Testis (tissue), 3 donors: ENCODE results near the gene UFC1. TPM values are rescaled to one million over a fixed set of nuclear protein-coding genes. Genes with fewer than 3 reads are reported as not detected.

Experiments
- DNase-seq: peaks from one replicate; pipeline ENCODE4 v3.0.0-alpha.2; 2019
- H3K27ac ChIP-seq, 2 donors: fragments of 200-600 bp; sonication (generic); one replicate each; pipeline ENCODE4 v1.5.1; 2019
- H3K27me3 ChIP-seq: fragments of 200-600 bp; sonication (generic); one replicate; pipeline ENCODE4 v1.5.1; 2019
- H3K36me3 ChIP-seq: fragments of 200-600 bp; sonication (generic); one replicate; pipeline ENCODE4 v1.5.1; 2017; ENCODE audit warnings: low read depth; ENCODE audit errors: missing control alignments
- H3K4me1 ChIP-seq: fragments of 200-600 bp; sonication (generic); one replicate; pipeline ENCODE4 v1.5.1; 2019
- H3K4me3 ChIP-seq, 2 donors: fragments of 200-600 bp; sonication (generic); one replicate each; pipeline ENCODE4 v1.5.1; 2017 to 2019
- H3K9me3 ChIP-seq: fragments of 200-600 bp; sonication (generic); one replicate; pipeline ENCODE4 v1.5.1; 2017
- POLR2A ChIP-seq: fragments of 450-650 bp; IDR thresholded peaks from one replicate; pipeline ENCODE4 v1.6.1; 2017; ENCODE audit warnings: antibody characterized with exemption, mild to moderate bottlenecking, moderate library complexity
- WGBS, 2 donors: methylation state at CpG; one replicate each; pipeline ENCODE4 v1.1.5; 2018; 5-methylcytosine and 5-hydroxymethylcytosine counted together
- intact Hi-C: fragments of 100-400 bp; cut with DNase I; formaldehyde crosslinking; loops from one replicate; pipeline ENCODE4 v1.15.1; 2023; ENCODE audit warnings: low total_unique reads
- polyA plus RNA-seq: library from polyadenylated mRNA; stranded (reverse); fragments of 350-450 nt; fragmentation: Illumina TruSeq; extraction: RNeasy Lipid Tissue Mini Kit (QIAGEN cat#74804); gene quantifications from one replicate; pipeline ENCODE4 v1.2.3, GENCODE V29; 2014; ENCODE audit warnings: low read depth, low replicate concordance; ENCODE audit not compliant: insufficient read depth
- total RNA-seq, 2 donors: library from RNA; depleted of rRNA; stranded (reverse); fragments of >200 nt; gene quantifications; one replicate each; pipeline ENCODE4 v1.2.3, GENCODE V29; 2016
- TF ChIP-seq, protein P1 (sequence below), 3 experiments: fragments of 450-650 bp in 2 of 3; fragments of 200-600 bp in 1 of 3; sonication (generic) in 1 of 3; IDR thresholded peaks; one replicate each; pipeline ENCODE4 v1.5.1; 2016 to 2019; ENCODE audit warnings: antibody characterized with exemption in 3 of 3, mild to moderate bottlenecking in 2 of 3, moderate library complexity in 1 of 3

The UFC1 gene
- total and polyA plus RNA-seq, 3 donors from 2014 or later, result 36.9 to 129 (median 68.3) TPM

DNA sequence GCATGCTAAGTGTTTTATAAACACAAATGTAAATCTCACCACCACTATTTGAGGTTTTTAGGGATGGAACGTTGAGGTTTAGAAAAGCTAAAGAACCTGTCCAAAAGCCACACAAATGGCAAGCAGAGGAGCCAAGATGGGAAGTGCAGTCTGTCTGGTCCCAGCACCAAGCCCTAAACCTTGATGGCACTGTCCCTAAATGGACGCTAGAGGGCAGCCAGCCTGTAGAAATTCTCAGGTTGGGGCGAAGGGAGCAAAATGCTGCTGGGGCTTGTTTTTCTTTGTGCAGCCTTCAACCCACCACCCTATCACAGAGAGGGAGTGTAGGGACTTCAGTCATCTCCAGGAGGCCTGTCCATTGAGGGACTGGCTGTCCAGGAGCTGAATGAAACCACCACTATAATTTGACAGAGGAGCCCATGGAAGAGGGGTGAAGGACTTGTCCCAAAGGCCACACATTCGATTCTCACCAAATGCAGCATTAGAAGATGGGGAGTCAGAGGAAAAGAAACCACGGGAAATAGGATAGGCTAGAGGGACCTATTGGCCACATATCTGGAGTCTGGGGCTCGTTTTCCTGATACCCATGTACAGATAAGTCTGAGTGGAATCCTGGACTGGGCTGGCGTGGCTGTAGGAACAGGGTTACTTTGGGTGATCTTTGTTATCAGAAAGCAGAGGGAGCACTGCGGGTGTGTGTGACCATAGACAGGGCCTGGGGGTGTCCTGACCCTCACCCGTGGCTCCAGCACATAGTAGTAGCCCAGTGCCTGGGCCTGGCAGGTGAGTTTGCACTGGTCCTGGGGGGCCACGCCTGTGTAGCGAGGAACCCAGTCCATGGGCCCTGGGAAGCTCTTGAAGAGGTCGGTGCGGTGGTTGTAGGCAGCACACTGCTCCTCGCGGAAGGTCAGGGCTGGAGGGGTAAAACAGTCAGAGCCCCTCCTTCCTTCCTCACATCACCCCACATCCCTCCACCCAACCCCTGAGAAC lies 39.0 kb downstream of the UFC1 start:
- Histone ChIP-seq H3K36me3 (no peaks in the 10 kb centered on the region), H3K27me3 (no peaks in the 10 kb centered on the region), H3K4me3 (no peak overlapping the region), H3K9me3 (no peaks in the 10 kb centered on the region), H3K27ac (no peak overlapping the region), H3K4me1 (peaks cover 18% of the 10 kb centered on the region)
- DNase-seq, result peak; percentile 77
- TF ChIP-seq POLR2A, result no peak
- TF ChIP-seq, protein P1, sequence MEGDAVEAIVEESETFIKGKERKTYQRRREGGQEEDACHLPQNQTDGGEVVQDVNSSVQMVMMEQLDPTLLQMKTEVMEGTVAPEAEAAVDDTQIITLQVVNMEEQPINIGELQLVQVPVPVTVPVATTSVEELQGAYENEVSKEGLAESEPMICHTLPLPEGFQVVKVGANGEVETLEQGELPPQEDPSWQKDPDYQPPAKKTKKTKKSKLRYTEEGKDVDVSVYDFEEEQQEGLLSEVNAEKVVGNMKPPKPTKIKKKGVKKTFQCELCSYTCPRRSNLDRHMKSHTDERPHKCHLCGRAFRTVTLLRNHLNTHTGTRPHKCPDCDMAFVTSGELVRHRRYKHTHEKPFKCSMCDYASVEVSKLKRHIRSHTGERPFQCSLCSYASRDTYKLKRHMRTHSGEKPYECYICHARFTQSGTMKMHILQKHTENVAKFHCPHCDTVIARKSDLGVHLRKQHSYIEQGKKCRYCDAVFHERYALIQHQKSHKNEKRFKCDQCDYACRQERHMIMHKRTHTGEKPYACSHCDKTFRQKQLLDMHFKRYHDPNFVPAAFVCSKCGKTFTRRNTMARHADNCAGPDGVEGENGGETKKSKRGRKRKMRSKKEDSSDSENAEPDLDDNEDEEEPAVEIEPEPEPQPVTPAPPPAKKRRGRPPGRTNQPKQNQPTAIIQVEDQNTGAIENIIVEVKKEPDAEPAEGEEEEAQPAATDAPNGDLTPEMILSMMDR (IDR thresholded peaks at IDR 0.05), result peak; percentile 70 to 76 (median 70)
- intact Hi-C loops, result no loop called here
- WGBS, 2 donors, result 58 to 59% methylated on average over 15 of the region's 15 CpGs

DNA sequence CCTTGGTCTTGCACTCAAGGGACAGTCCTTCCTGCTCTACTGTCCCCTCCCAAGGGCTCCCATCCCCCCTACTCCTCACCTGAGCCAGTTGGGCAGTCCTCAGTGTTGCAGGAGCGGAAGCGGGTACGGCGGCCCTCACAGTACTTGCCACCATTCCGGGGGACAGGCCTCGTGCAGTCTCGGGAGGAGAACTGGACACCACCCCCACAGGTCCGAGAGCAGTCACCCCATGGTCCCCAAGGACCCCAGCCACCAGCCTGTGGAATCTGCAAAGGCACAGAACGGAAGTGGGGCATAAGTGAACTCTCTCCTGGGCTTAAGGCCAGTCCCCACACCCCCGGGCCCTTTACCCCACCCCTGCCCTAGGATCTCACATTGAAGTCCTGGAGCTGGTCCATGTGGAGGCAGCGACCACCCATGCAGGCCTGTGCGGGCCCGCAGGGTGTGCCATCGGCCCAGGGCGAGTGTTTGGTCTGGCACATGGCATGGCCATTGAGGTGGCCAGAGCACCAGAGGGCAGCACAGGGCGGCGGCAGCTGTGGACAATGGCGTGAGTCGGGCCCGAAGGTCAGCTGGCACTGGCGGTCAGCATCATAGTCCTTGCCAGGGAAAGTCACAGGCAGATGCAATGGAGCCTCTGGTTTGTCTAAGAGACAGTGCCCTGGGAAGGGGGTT lies 39.9 kb downstream of the UFC1 start:
- Histone ChIP-seq H3K4me1 (peaks cover 27% of the 10 kb centered on the region), H3K27ac (no peak overlapping the region), H3K27me3 (no peaks in the 10 kb centered on the region), H3K4me3 (no peak overlapping the region), H3K9me3 (no peaks in the 10 kb centered on the region), H3K36me3 (no peaks in the 10 kb centered on the region)
- no peak for TF ChIP-seq POLR2A
- TF ChIP-seq, protein P1 (IDR thresholded peaks at IDR 0.05), result peak in 1 of 3 experiments; percentile 22
- 41 to 73% methylated on average over 7 to 21 of the region's 21 CpGs for WGBS, 2 donors
- DNase-seq, result peak; percentile 75
- intact Hi-C loops, result no loop called here

DNA sequence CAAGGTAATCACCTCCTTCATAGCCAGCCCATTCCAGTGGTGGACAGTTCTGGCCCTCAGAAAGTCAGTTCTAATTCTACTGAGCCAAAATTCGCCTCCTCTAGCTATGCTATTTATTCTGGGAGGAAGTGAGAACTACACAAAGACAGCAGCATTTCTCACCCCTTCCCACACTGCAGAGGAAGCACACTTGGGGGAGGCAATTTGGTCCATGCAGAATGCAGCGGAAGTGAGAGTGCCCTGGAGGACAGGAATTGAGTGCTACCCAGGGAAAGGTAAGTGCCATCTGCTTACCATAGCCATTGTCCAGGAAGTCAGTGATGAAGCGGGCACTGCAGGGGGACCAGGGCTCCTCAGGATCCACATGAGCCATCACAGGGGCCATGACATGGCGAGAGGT lies 41.4 kb downstream of the UFC1 start:
- peaks cover 41% of the 10 kb centered on the region for H3K4me1 ChIP-seq
- H3K27ac ChIP-seq, result no peak overlapping the region
- no peak for DNase-seq
- no peak for TF ChIP-seq POLR2A
- TF ChIP-seq, protein P1 (IDR thresholded peaks at IDR 0.05), result no peak
- H3K4me3 ChIP-seq, result no peak overlapping the region
- no peaks in the 10 kb centered on the region for H3K27me3 ChIP-seq
- WGBS, 2 donors, result 88 to 90% methylated on average over 4 of the region's 4 CpGs
- intact Hi-C loops, result no loop called here
- no peaks in the 10 kb centered on the region for H3K36me3 ChIP-seq
- H3K9me3 ChIP-seq, result no peaks in the 10 kb centered on the region

DNA sequence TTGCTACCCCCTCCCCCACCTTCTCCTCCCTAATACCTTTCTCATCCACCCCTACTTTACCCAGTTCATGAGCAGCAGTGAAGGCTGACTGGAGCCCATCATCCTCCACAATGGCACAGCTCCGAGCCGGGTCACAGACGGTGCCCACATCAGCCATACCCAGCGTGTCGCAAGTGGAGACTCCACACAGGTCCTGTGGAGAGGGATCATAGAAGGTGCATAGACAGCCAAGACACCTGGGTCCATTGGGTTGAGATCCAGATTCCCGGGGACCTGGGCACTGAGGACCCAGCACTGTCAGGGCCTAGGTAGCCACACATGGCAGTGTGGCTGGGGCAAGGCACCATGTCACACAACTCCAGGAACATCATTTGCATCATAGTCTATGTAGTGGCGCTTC lies 42.3 kb downstream of the UFC1 start:
- Histone ChIP-seq H3K36me3 (no peaks in the 10 kb centered on the region), H3K4me3 (no peak overlapping the region), H3K9me3 (no peaks in the 10 kb centered on the region), H3K27ac (peak overlapping the region in 1 of 2 donors; percentile 100), H3K4me1 (peaks cover 50% of the 10 kb centered on the region), H3K27me3 (no peaks in the 10 kb centered on the region)
- intact Hi-C loops, result no loop called here
- DNase-seq, result no peak
- no peak for TF ChIP-seq POLR2A
- TF ChIP-seq, protein P1 (IDR thresholded peaks at IDR 0.05), result no peak
- WGBS, 2 donors, result 80 to 98% methylated on average over 1 to 7 of the region's 7 CpGs
